ENCODE data around the gene HKDC1.
A peak's percentile ranks its signal among the peaks of the same experiment; 100 is the strongest.
"Not testable (repeated sequence)": the region's sequence is repeated elsewhere in the genome, so short reads cannot be mapped to it uniquely, and the experiment has no call there.

Gene HKDC1, protein sequence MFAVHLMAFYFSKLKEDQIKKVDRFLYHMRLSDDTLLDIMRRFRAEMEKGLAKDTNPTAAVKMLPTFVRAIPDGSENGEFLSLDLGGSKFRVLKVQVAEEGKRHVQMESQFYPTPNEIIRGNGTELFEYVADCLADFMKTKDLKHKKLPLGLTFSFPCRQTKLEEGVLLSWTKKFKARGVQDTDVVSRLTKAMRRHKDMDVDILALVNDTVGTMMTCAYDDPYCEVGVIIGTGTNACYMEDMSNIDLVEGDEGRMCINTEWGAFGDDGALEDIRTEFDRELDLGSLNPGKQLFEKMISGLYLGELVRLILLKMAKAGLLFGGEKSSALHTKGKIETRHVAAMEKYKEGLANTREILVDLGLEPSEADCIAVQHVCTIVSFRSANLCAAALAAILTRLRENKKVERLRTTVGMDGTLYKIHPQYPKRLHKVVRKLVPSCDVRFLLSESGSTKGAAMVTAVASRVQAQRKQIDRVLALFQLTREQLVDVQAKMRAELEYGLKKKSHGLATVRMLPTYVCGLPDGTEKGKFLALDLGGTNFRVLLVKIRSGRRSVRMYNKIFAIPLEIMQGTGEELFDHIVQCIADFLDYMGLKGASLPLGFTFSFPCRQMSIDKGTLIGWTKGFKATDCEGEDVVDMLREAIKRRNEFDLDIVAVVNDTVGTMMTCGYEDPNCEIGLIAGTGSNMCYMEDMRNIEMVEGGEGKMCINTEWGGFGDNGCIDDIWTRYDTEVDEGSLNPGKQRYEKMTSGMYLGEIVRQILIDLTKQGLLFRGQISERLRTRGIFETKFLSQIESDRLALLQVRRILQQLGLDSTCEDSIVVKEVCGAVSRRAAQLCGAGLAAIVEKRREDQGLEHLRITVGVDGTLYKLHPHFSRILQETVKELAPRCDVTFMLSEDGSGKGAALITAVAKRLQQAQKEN

DNA sequence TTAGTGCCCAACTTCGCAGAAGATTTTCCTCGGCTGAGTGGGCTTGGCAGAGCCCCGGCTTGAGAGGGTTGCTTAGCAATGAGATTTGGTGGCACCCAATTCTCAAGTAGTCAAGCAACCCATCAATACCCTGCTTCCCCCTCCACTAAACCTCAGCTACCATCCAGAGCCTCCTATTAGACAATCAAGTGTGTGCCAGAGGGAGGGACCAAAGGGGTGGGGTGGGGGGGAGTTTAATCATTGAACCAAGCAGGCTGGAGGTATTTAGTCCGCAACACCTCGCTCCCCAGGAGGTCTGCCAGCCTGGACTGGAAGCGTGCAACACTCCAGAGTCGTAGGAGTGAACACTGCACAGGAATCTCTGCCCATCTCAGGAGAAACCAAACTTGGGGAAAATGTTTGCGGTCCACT, at the start of gene HKDC1:
Gene HKDC1, plus strand, starts transcription at position 292 of the 411 bp plus-strand sequence. Its CDS starts 104 bp downstream, at position 396.
- no peak for DNase-seq (ENCODE audit: extremely low read depth in 1 of 2, low read depth in 1 of 2)

DNA sequence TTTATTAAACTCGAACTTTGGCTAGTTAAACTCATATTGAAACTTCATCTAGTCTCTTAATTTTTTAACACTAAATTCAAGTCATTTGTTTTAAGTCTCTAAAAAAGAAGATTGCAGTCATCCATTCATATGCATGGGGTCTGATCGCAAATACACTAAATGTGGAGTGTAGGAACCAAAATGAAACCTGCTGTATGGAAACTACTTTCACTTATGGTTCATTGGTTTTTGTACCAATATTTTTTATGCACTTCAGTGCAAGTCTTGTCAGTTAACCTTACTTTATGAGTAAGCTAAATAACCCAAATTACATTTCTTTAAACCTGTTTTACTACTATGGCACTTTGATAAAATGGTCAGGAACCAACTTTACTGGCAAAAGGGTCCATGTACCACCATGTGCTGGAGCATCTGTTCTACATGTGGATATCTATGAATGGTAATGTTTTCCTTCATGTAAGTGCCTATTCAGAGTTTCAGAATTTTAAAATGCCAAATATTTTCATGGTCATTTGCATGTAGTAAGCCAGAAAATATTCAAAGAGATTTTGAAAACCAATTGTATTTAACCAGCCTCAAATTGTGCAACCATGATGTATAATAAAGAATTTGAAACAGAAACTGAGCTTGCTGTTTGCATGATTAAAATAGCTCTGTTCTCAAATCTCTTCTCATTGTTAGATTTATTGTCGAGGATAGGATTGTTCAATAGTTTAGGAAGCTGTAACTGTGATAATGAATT, 47.7 kb upstream of the HKDC1 start:
- no peak for DNase-seq (ENCODE audit: extremely low read depth in 1 of 2, low read depth in 1 of 2)

DNA sequence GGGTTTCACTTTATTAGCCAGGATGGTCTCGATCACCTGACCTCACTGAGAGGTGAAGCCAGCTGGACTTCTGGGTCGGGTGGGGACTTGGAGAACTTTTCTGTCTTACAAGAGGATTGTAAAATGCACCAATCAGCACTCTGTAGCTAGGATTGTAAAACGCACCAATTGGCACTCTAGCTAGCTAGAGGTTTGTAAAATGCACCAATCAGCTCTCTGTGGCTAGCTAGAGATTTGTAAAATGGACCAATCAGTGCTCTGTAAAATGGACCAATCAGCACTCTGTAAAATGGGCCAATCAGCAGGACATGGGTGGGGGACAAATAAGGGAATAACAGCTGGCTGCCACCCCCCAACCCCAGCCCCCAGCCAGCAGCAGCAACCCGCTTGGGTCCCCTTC, 44.8 kb upstream of the HKDC1 start:
- not testable (repeated sequence) for DNase-seq (ENCODE audit: extremely low read depth in 1 of 2, low read depth in 1 of 2)

DNA sequence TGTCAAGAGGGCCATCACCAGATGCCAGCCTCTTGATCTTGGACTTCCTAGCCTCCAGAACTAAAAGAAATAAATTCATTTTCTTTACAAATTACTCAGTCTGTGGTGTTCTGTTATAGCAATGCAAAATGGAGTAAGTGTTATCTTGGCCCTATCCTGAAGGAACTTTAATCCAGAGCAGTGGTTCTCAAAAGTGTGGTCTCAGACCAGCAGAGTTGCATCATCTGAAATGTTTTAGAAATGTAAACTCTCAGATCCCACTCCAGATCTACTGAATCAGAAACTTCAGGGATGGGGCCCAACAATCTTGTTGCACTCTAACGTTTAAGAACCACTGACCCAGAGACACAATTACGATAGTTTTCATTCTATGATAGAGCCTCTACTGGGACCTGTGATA, 43.3 kb upstream of the HKDC1 start:
- DNase-seq (ENCODE audit: extremely low read depth in 1 of 2, low read depth in 1 of 2) = no peak

DNA sequence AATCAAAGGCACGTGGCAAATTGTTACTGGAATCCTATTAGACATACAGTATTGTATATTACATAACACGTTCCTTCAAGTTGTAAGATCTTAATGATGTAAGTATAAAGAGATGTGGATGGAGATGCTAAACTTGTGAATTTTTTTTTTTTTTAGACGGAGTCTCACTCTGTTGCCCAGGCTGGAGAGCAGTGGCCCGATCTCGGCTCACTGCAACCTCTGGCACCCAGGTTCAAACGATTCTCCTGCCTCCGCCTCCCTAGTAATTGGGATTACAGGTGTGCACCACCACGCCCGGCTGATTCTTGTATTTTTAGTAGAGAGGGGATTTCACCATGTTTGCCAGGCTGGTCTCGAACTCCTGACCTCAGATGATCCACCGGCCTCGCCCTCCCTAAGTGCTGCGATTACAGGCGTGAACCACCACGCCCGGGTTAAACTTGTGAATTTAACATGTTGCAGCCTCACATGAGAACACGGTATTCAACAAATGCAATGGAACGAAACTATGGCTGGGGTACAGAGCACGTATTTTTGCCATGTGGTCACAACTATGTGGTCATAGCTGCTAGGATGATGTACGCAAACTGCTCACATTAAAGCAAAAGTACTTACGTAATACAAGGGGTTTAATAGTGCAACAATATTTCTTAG, 40.9 kb upstream of the HKDC1 start:
- DNase-seq (ENCODE audit: extremely low read depth in 1 of 2, low read depth in 1 of 2) = peak in 1 of 2 donors; percentile 5

DNA sequence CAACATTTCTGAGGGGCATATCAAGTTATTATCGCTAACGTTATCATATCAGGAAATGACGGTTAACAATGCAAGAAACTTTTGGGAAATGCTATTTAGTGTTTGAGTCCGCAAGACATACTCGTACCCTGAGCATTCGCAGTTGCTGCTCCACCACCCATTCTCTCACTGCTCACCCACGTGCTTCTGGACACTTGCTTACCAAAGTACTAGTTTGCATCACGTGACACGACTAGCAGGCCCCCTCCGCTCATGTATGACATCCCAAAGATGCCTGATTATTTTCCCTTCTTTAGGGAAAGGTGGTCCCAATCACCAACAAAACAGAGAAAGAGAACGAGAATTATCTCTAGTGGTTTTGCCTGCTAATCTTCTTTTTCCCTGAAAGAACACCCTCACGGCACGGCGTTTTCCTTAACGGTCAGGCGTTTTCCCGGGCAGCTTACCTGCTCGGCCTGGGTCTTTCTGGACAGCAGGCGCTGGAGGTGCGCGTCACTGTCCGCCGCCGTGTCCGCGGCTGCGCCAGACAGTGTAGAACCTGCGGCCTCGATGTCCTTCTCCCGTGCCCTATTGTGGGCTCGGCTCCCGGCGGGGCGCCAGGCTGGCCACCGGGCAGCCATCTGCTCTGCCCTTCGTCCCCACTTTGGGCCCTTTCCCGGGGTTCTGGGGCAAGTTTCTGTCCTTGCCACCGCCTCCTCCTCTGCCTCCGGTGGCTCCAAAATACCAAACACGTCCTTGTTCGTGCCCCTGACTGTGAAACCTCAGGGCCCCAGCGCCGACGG, 40.2 kb upstream of the HKDC1 start, which contains the start of gene SUPV3L1:
Gene SUPV3L1, plus strand, starts transcription at position 492 of the 782 bp plus-strand sequence. Its CDS starts 58 bp downstream, at position 550.
- peak; percentile 69 to 88 for DNase-seq (ENCODE audit: extremely low read depth in 1 of 2, low read depth in 1 of 2)

DNA sequence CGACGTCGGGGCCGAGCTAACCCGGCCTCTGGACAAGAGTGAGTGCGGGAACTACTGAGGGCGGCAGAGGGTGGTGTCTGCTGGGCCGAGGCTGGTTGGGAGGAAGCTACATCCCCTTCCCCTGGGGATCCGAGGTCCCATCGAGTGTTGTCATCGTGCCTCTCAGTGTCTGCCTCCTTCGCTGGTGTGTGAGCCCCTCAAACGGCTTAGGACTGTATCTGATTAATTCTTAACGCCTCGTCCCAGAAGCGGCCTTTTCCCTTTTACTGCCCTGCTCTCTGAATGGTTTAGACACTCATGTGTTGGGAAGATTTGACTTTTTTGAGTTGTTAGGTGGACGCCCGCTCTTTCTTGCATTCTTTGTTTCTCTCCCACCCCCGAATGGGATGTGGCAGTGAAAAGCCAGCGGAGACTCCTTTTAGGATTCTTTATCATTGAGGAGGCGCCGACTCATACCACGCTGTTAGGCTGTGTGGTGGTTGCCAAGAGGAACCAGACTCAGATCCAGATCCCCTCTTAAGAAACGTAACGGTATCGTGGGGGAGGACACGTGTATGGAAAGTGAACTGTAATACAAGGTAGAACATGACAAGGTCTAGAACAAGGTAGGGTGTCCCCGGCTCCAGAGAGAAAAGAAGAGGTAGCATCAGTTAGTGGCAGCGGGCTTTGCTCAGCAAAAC, 39.5 kb upstream of the HKDC1 start:
- peak in 1 of 2 donors; percentile 2 for DNase-seq (ENCODE audit: extremely low read depth in 1 of 2, low read depth in 1 of 2)

DNA sequence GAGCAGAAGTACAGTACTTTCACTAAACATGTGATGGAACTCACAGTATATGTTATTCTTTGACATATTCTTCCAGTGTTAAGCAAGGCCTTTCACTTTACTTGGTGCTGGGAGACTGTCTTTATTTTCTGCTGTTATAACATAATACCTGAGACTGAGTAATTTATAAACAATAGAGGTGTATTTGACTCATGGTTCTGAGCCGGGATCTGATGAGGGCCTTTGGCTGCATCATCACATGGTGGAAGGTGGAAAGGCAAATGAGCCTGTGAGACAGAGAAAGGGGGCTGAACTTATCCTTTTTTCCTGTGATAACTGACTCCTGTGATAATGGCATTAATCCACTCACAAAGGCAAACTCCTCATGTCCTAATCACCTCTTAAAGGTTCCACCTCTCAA, 38.7 kb upstream of the HKDC1 start:
- no peak for DNase-seq (ENCODE audit: extremely low read depth in 1 of 2, low read depth in 1 of 2)

DNA sequence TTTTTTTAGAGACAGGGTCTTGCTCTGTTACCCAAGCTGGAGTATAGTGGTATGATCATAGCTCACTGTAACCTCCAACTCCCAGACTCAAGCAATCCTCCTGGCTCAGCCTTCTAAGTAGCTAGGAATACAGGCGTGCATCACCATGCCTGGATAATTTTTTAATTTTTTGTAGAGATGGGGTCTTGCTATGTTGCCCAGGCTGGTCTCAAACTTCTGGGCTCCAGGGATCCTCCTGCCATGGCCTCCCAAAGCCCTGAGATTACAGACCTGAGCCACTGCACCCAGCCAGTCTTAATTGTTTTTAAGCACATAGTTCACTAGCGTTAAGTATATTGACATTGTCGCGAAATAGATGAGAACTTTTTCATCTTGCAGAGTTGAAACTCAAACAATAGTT, 38.1 kb upstream of the HKDC1 start:
- no peak for DNase-seq (ENCODE audit: extremely low read depth in 1 of 2, low read depth in 1 of 2)

DNA sequence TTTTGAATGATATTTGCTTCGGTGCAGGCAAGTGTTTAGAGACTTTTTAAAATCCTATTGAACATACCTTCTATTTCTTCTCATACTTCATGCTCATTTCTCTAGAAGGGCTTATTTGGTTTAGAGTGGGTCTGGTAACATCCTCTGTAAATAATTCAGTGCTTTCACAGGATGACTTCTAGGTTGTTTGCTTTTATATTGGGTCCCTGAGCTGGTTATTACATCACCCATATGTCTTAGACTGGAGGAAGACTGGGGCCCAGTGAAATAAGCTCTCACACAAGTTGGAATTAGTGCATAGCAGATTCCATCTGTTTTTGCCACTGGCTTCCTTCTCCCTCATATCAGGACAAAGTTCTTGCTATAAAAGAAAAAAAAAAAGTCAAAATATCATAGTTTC, 33.6 kb upstream of the HKDC1 start:
- no peak for DNase-seq (ENCODE audit: extremely low read depth in 1 of 2, low read depth in 1 of 2)

DNA sequence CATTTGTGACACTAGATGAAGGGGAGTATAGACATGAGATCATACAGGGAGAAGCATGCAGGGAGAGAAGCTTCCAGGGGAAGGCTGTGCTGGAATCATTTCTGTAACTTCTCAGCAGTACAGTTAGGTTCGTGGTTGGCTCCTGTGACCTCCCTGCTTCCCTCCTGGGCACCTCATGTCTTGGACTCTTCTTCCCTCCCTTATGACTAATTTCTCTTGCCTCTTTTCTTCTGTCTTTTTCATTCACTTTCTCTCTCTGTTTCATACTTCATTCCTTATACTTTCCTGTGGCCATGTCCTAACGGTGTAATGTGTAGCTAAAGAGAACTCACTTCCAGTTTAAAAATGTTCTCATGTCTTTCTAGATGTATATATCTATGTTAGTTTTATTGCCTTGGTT, 19.1 kb upstream of the HKDC1 start:
- no peak for DNase-seq (ENCODE audit: extremely low read depth in 1 of 2, low read depth in 1 of 2)

DNA sequence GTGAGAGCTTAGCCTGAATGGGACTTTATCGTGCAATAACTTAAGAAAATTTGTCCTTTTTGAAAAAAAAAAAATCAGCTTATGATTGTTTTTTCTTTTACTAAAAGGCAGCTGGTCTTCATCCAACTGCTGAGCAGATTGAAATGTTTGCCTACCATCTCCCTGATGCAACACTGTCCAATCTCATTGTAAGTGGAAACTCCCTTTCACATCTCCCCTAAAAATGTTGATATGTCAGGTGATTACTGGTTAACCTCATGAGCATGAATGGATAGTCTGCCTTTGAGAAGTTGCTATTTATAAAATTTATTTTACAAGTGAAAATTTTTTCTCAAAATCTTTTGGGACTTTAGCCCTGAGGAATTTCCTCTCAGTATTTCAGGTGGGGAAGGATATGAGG, 17.8 kb upstream of the HKDC1 start:
- DNase-seq (ENCODE audit: extremely low read depth in 1 of 2, low read depth in 1 of 2) = no peak

DNA sequence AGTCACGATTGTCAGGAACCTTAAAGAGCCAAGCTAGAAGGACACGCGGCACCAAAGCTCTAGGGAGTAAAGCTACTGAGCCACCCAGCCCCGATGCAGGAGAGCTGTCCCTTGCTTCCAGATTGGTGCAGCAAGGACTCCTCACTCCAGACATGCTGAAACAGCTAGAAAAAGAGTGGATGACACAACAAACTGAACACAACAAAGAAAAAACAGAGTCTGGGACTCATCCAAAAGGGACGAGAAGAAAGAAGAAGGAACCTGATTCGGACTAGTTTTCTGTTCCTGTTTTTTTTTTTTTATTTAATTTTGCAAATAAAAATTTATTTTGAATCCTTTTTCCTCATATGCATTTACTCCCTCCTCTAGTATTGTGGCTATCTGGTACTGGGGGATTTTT, 11.4 kb upstream of the HKDC1 start:
- no peak for DNase-seq (ENCODE audit: extremely low read depth in 1 of 2, low read depth in 1 of 2)

DNA sequence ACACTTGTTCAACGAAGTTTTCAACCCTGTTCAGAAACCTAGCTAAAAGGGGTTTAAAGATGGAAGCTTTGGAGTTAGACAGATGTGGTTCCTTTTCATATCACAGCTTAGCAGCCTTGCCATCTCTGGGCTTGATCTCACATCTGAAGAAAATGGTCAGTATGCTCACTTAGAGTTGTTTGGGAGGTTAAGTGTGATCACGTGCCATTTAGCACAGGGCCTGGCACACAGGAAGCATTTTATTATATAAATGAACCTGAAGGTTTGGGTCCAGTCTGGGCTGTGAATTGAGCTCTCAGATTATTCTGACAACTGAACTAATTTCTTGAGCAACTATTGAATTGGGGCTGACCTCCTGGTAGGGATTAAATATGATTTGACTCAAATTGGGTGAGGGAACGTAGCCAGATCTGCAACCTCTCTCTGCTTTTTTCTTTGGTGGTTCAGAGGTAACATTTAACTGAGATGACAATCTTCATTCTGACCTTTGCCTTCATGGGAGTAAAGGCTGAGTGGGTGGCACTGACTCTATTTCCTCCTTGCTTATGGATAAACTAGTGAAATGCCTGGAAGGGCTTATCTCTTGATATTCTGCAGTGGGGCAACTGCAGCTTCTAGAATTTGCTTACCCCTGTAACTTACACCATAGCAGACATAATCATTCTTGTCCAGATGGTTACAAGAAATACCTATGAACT, 10.2 kb upstream of the HKDC1 start:
- no peak for DNase-seq (ENCODE audit: extremely low read depth in 1 of 2, low read depth in 1 of 2)

DNA sequence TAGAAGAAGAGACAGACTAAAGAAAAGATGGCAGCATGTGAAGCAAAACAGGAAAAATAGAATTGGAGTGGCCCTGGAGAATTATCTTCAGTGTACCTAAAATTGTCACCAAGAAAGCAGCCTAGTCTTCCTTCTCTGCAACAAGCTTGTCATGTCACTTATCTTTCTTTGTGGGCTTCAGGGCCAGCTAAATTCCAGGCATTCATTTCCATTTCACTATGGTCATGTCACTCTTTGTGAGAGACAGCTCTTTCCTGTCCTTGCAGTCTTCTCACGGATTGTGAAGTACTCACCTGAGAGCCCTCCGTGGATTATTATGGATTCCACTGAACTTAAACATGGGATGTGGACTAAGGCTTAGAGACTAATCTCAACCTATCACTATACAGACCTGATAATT, 9.0 kb upstream of the HKDC1 start:
- DNase-seq (ENCODE audit: extremely low read depth in 1 of 2, low read depth in 1 of 2) = no peak

DNA sequence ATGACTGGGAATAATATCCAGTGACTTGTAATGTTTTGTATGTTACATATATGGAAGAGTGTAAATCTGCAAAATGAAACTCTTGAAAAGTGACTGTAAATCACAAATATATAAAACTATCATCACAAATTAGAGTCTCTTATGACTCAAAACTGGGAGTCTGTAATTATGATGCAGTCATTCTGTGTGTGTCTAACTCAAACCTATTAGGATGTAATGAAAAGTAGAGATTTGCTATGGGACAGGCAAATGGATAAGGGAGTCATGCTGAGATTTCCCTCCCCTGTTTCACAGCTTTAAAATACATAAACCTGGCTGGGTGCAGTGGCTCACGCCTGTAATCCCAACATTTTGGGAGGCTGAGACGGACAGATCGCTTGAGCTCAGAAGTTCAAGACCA, 8.6 kb upstream of the HKDC1 start:
- DNase-seq (ENCODE audit: extremely low read depth in 1 of 2, low read depth in 1 of 2) = no peak

DNA sequence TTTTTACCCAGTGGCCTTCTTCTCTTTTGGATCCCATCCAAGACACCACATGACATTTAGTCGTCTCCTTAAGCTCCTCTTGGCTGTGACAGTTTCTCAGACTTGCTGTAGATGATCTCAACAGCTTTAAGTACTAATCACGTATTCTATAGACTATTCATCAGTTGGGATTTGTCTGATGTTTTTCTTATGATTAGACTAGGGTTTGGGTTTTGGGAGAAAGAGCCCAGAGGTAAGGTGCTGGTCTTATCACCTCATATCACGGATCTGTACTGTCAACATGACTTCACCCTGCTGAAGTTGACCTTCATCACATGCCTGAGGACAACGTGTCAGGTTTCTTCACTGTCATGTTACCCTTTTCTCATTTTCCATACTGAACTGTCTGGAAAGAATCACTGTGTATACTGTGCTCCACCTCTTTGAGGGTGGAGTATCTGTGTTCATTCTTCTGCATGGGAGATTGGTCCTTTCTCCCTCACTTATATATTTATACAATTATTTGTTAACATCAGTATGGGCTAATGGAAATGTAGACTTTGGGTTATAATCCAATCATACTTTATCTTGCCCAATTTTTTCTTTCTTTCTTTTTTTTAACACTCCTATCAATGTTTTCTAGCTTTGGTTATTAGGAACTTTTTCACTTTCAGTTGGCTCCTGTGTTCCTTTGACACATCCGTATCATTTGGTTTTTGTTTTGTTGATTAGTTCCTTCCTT, 6.4 kb upstream of the HKDC1 start:
- DNase-seq (ENCODE audit: extremely low read depth in 1 of 2, low read depth in 1 of 2) = no peak

DNA sequence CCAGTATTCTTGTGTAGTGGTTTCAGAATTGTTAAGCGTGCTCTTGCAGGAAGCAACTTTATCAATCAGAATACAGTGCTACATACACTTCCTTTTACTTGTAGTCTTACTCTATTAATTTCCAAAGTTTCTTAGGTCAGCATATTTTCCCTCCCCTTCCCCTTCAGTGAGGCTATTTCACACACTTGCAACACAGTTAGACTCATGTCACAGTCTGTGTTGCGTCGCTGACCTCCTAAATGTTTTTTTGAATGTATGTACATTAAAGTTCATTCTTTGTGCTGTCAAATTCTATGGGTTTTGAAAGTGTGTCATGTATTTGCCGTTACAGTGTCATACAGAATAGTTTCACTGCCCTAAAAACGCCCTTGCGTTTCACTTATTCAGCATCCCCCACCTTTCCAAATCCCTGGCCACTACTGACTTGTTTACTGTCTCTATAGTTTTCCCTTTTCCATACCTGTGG, 5.4 kb upstream of the HKDC1 start:
- no peak for DNase-seq (ENCODE audit: extremely low read depth in 1 of 2, low read depth in 1 of 2)
